Astrocyte (in vitro differentiated cells and primary cell): Measurements from ENCODE around the gene PLEKHM3.

Source experiments
- CTCF ChIP-seq: IDR thresholded peaks from 2 replicates; pipeline ENCODE4 v1.5.1; 2011; ENCODE audit warnings: low read depth, mild to moderate bottlenecking, inconsistent platforms, low read length, moderate library complexity; ENCODE audit not compliant: insufficient read depth
- EZH2 ChIP-seq: IDR thresholded peaks from 2 replicates; pipeline ENCODE4 v1.6.1; 2012; ENCODE audit warnings: mild to moderate bottlenecking, low read length, inconsistent platforms; ENCODE audit not compliant: insufficient read depth

DNA sequence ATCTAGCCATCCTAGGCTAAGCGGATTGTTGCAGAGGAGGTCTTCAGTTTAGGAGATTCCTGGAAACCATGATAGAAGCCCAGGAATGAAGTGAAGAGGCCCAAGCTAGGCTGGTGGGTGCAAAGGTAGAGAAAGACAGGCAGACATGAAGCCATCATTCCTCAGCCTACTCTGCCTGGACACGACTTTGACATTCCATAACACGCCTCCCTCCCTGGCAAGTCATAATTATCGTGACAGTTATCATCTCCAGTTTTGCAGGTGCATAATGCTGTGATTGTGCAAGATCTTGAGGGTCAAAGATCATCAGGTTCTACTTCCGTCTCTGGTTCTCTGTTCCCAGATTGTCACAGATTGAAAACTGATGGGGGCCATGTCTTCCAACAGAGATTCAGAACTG, 240.4 kb downstream of the PLEKHM3 start:
- TF ChIP-seq CTCF (no peak), EZH2 (no peak)
